Measurements from ENCODE around the gene ZBTB7C.

The ZBTB7C gene

GRCh38 chr18:48452861-48453323 is 43.7 kb upstream of the ZBTB7C start:
- Histone ChIP-seq H3K4me1 (ENCODE audit: control insufficient read depth in 1 of 2, insufficient read depth in 1 of 2, low read depth in 1 of 2, low read length in 1 of 2) (no peaks in the 10 kb centered on the region), H3K4me3 (ENCODE audit: low read depth in 1 of 2, low read length in 1 of 2) (no peak overlapping the region), H3K9me3 (no peaks in the 10 kb centered on the region), H3K27me3 (peaks cover 80% of the 10 kb centered on the region), H3K36me3 (no peaks in the 10 kb centered on the region), H3K27ac (no peak overlapping the region)
- TF ChIP-seq CTCF (IDR thresholded peaks at IDR 0.05) = no peak

DNA sequence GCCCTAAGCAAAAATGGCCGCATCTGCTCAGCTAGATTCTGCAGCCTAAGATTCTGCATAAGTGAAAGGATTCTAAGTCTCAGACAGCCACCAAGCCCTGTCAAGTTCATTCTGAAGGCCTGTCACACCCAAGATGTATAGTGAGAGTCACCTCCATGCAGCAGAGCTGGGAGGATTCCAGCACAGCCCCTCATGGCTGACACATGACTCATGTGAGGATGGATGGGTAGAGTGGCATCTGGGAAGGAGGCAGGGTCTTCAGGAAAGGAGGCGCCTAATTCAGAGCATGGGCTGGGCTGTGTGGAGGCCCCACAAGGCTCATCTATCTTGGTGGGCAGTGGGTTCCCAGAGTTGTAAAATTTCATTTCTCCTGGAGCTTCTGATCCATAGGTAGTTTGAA is 41.5 kb upstream of the ZBTB7C start:
- TF ChIP-seq CTCF (IDR thresholded peaks at IDR 0.05) = no peak
- no peaks in the 10 kb centered on the region for H3K4me1 ChIP-seq (ENCODE audit: control insufficient read depth in 1 of 2, insufficient read depth in 1 of 2, low read depth in 1 of 2, low read length in 1 of 2)
- no peak overlapping the region for H3K27ac ChIP-seq
- H3K36me3 ChIP-seq = no peaks in the 10 kb centered on the region
- H3K9me3 ChIP-seq = no peaks in the 10 kb centered on the region
- peaks cover 63% of the 10 kb centered on the region for H3K27me3 ChIP-seq
- no peak overlapping the region for H3K4me3 ChIP-seq (ENCODE audit: low read depth in 1 of 2, low read length in 1 of 2)

- peaks cover 53% of the 10 kb centered on the region for H3K27me3 ChIP-seq
- no peak for TF ChIP-seq CTCF (IDR thresholded peaks at IDR 0.05)
- H3K36me3 ChIP-seq = no peaks in the 10 kb centered on the region
- H3K4me1 ChIP-seq (ENCODE audit: control insufficient read depth in 1 of 2, insufficient read depth in 1 of 2, low read depth in 1 of 2, low read length in 1 of 2) = no peaks in the 10 kb centered on the region
- H3K4me3 ChIP-seq (ENCODE audit: low read depth in 1 of 2, low read length in 1 of 2) = no peak overlapping the region
- no peaks in the 10 kb centered on the region for H3K9me3 ChIP-seq
- no peak overlapping the region for H3K27ac ChIP-seq
These were observed 37.5 kb upstream of the ZBTB7C start for GRCh38 chr18:48446582-48447225.

DNA sequence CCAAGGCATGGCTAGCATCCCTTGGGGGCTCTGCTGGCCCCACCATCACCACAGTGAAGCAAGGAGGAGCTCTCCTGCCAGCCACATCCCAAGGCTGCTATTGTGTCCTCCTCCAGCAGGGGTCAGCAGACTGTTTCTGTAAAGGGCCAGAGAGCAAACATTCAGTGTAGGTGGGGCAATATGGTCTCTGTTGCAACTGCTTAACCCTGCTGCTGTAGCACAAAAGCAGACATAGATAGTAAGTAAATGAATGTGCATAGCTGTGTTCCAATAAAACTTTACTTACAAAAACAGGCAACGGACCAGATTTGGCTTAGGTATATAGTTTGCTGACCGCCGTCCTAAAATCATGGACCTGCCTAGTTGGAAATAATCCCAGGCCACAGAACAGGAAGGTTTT is 36.4 kb upstream of the ZBTB7C start:
- H3K9me3 ChIP-seq = no peaks in the 10 kb centered on the region
- H3K27me3 ChIP-seq = peaks cover 57% of the 10 kb centered on the region
- no peaks in the 10 kb centered on the region for H3K36me3 ChIP-seq
- H3K4me1 ChIP-seq (ENCODE audit: control insufficient read depth in 1 of 2, insufficient read depth in 1 of 2, low read depth in 1 of 2, low read length in 1 of 2) = no peaks in the 10 kb centered on the region
- no peak overlapping the region for H3K4me3 ChIP-seq (ENCODE audit: low read depth in 1 of 2, low read length in 1 of 2)
- peak; percentile 77 for TF ChIP-seq CTCF (IDR thresholded peaks at IDR 0.05)
- no peak overlapping the region for H3K27ac ChIP-seq

GRCh38 chr18:48442761-48443160 is 33.6 kb upstream of the ZBTB7C start:
- no peak overlapping the region for H3K27ac ChIP-seq
- no peak overlapping the region for H3K4me3 ChIP-seq (ENCODE audit: low read depth in 1 of 2, low read length in 1 of 2)
- H3K9me3 ChIP-seq = no peaks in the 10 kb centered on the region
- H3K27me3 ChIP-seq = peaks cover 56% of the 10 kb centered on the region
- no peaks in the 10 kb centered on the region for H3K4me1 ChIP-seq (ENCODE audit: control insufficient read depth in 1 of 2, insufficient read depth in 1 of 2, low read depth in 1 of 2, low read length in 1 of 2)
- H3K36me3 ChIP-seq = no peaks in the 10 kb centered on the region
- no peak for TF ChIP-seq CTCF (IDR thresholded peaks at IDR 0.05)

Data from neutrophil (primary cell).